GM21515 (cell line): ENCODE data around the gene TIMM50.
A peak's percentile ranks its signal among the peaks of the same experiment; 100 is the strongest.
"Not testable (repeated sequence)": the region's sequence is repeated elsewhere in the genome, so short reads cannot be mapped to it uniquely, and the experiment has no call there.

ENCODE experiments used
- ATAC-seq: cut with Tn5 transposase; IDR thresholded peaks from one replicate; pipeline ENCODE4 v1.9.1; 2021; ENCODE audit not compliant: unreplicated experiment

Gene TIMM50

GRCh38 chr19:39480337-39481228, at the start of gene TIMM50:
TIMM50 (plus strand) TSS chr19:39480838; CDS start chr19:39480854, 16 bp downstream.
- peak; percentile 80 for ATAC-seq

- no peak for ATAC-seq
Observed at GRCh38 chr19:39432677-39433025, 48.0 kb upstream of the TIMM50 start.

- ATAC-seq = no peak
Observed at GRCh38 chr19:39433480-39434079, 47.1 kb upstream of the TIMM50 start.

- no peak for ATAC-seq
Observed at GRCh38 chr19:39434123-39435076, 46.2 kb upstream of the TIMM50 start.

GRCh38 chr19:39435499-39436349, 44.9 kb upstream of the TIMM50 start, which contains the start of gene RPS16:
RPS16 (minus strand) TSS chr19:39435949; CDS start chr19:39435895, 54 bp downstream.
- ATAC-seq = peak; percentile 67

- ATAC-seq = no peak
Observed at GRCh38 chr19:39436350-39436716, 44.3 kb upstream of the TIMM50 start.

GRCh38 chr19:39438270-39438934, 42.2 kb upstream of the TIMM50 start:
- no peak for ATAC-seq

GRCh38 chr19:39444598-39445195, 35.9 kb upstream of the TIMM50 start:
- ATAC-seq = no peak

GRCh38 chr19:39445196-39446111, 35.2 kb upstream of the TIMM50 start, which contains the start of gene SUPT5H:
SUPT5H (plus strand) TSS chr19:39445582; CDS start chr19:39445891, 309 bp downstream.
- ATAC-seq = peak; percentile 68

GRCh38 chr19:39446365-39447084, 34.1 kb upstream of the TIMM50 start:
- no peak for ATAC-seq

GRCh38 chr19:39448271-39448670, 32.4 kb upstream of the TIMM50 start:
- no peak for ATAC-seq

- no peak for ATAC-seq
Observed at GRCh38 chr19:39449116-39449797, 31.4 kb upstream of the TIMM50 start.

- not testable (repeated sequence) for ATAC-seq
Observed at GRCh38 chr19:39451257-39451656, 29.4 kb upstream of the TIMM50 start.

GRCh38 chr19:39463403-39463802, 17.2 kb upstream of the TIMM50 start:
- no peak for ATAC-seq

GRCh38 chr19:39465956-39466747, 14.5 kb upstream of the TIMM50 start:
- ATAC-seq = no peak

GRCh38 chr19:39467941-39468340, 12.7 kb upstream of the TIMM50 start:
- ATAC-seq = no peak
